Stomach (tissue), 4 donors: ENCODE measurements around the gene MOB2.

Experiments
- CTCF ChIP-seq, 7 experiments: fragments of 450-650 bp in 4 of 7; fragments of 200-600 bp in 3 of 7; sonication (generic) in 3 of 7; IDR thresholded peaks; one replicate each; pipeline ENCODE4 v1.5.1; 2016 to 2019; ENCODE audit warnings: antibody characterized with exemption in 7 of 7, control low read depth in 2 of 7, mild to moderate bottlenecking in 1 of 7
- POLR2A ChIP-seq, 4 donors: fragments of 450-650 bp; IDR thresholded peaks; one replicate each; pipeline ENCODE4 v1.6.1; 2016; ENCODE audit warnings: antibody characterized with exemption in 4 of 4, control low read depth in 2 of 4, mild to moderate bottlenecking in 1 of 4, moderate library complexity in 1 of 4

- TF ChIP-seq CTCF (IDR thresholded peaks at IDR 0.05): no peak
- TF ChIP-seq POLR2A (IDR thresholded peaks at IDR 0.05): no peak
Measured at GRCh38 chr11:1472180-1473005, 14.2 kb downstream of the MOB2 start.
